GM12892 (cell line): ENCODE results near the gene NIPAL1.

Source experiments
- POLR2A ChIP-seq: IDR thresholded peaks from 2 replicates; pipeline ENCODE4 v1.6.1; 2011; ENCODE audit warnings: low read depth, low read length, control low read depth
- POLR2AphosphoS5 ChIP-seq: IDR thresholded peaks from 2 replicates; pipeline ENCODE4 v1.6.1; 2011; ENCODE audit warnings: low read depth, low read length, control low read depth
- TAF1 ChIP-seq: IDR thresholded peaks from 2 replicates; pipeline ENCODE4 v1.6.1; 2011; ENCODE audit warnings: low read depth, mild to moderate bottlenecking, control low read depth, low read length, borderline replicate concordance

GRCh38 chr4:48015216-48015615 is 1.4 kb upstream of the NIPAL1 start:
- TF ChIP-seq POLR2A (no peak), POLR2AphosphoS5 (no peak), TAF1 (no peak)
